WTC11 (cell line): ENCODE data around the gene FPR2. TPM values are rescaled to one million over a fixed set of nuclear protein-coding genes. Genes with fewer than 3 reads are reported as not detected.

Source experiments
- ATAC-seq: fragments of 200-7000 bp; cut with Tn5 transposase; 2 replicates; pipeline ENCODE4 v1.10.0; 2021; ENCODE audit warnings: mild to moderate bottlenecking, moderate library complexity
- CTCF ChIA-PET: fragments of 300-600 bp; sonication (Branson Sonifier 250); formaldehyde crosslinking; loops from one replicate; lab custom pipeline; 2021; ENCODE audit warnings: antibody characterized with exemption; lab: Charles Lee
- POLR2A ChIA-PET: fragments of 350-600 bp; sonication (Branson Sonifier 250); formaldehyde crosslinking; loops from one replicate; lab custom pipeline; 2021; ENCODE audit warnings: antibody characterized with exemption; lab: Charles Lee
- DNase-seq: peaks from one replicate; pipeline ENCODE4 v3.0.0; 2021; ENCODE audit warnings: low spot score
- H3K27ac Mint-ChIP-seq: 2 replicates; pipeline ENCODE4 v1.8.0; 2021; ENCODE audit warnings: mixed read lengths
- H3K27me3 Mint-ChIP-seq: 2 replicates; pipeline ENCODE4 v1.8.0; 2021; ENCODE audit warnings: low read depth, mild to moderate bottlenecking, moderate library complexity, mixed read lengths
- H3K36me3 Mint-ChIP-seq: 2 replicates; pipeline ENCODE4 v1.8.0; 2021; ENCODE audit warnings: mixed read lengths
- H3K4me1 Mint-ChIP-seq: 2 replicates; pipeline ENCODE4 v1.8.0; 2022; ENCODE audit warnings: mixed read lengths
- H3K4me3 Mint-ChIP-seq: 2 replicates; pipeline ENCODE4 v1.8.0; 2021; ENCODE audit warnings: mild to moderate bottlenecking, moderate library complexity, mixed read lengths
- H3K9me3 Mint-ChIP-seq: 2 replicates; pipeline ENCODE4 v1.8.0; 2021; ENCODE audit warnings: mixed read lengths
- ATF1 ChIP-seq: sonication (generic); formaldehyde crosslinking; IDR thresholded peaks from 2 replicates; pipeline ENCODE4 v1.8.1; 2023; ENCODE audit warnings: mild to moderate bottlenecking, moderate library complexity, missing genetic modification reagents
- E2F1 ChIP-seq: sonication (generic); formaldehyde crosslinking; IDR thresholded peaks from 2 replicates; pipeline ENCODE4 v1.8.0; 2022; ENCODE audit warnings: mild to moderate bottlenecking, missing genetic modification reagents
- FOXK1 ChIP-seq: sonication (generic); formaldehyde crosslinking; IDR thresholded peaks from 2 replicates; pipeline ENCODE4 v1.8.0; 2022; ENCODE audit warnings: mild to moderate bottlenecking, moderate library complexity, missing genetic modification reagents
- GTF2I ChIP-seq: fragments of 250-450 bp; sonication (Bioruptor Pico); conservative IDR thresholded peaks from 2 replicates; pipeline ENCODE4 v1.4.0; 2021; ENCODE audit warnings: mild to moderate bottlenecking
- IRF1 ChIP-seq: sonication (generic); formaldehyde crosslinking; IDR thresholded peaks from 2 replicates; pipeline ENCODE4 v1.8.0; 2023; ENCODE audit warnings: missing genetic modification reagents
- KAT7 ChIP-seq: sonication (generic); formaldehyde crosslinking; IDR thresholded peaks from 2 replicates; pipeline ENCODE4 v1.8.1; 2023; ENCODE audit warnings: missing genetic modification reagents, mild to moderate bottlenecking, borderline replicate concordance
- NR1H2 ChIP-seq: sonication (generic); formaldehyde crosslinking; IDR thresholded peaks from 2 replicates; pipeline ENCODE4 v1.9.0; 2021; ENCODE audit warnings: mild to moderate bottlenecking, moderate library complexity, missing genetic modification reagents
- NR3C1 ChIP-seq: sonication (generic); formaldehyde crosslinking; conservative IDR thresholded peaks from 2 replicates; pipeline ENCODE4 v1.8.1; 2023; ENCODE audit warnings: low read depth, mild to moderate bottlenecking, missing genetic modification reagents
- RELA ChIP-seq: sonication (generic); formaldehyde crosslinking; IDR thresholded peaks from 2 replicates; pipeline ENCODE4 v1.8.1; 2022; ENCODE audit warnings: missing genetic modification reagents, mild to moderate bottlenecking, borderline replicate concordance
- RORB ChIP-seq: fragments of 250-450 bp; sonication (Bioruptor Pico); IDR thresholded peaks from 2 replicates; pipeline ENCODE4 v1.9.0; 2021; ENCODE audit warnings: mild to moderate bottlenecking
- STAT6 ChIP-seq: sonication (generic); formaldehyde crosslinking; conservative IDR thresholded peaks from 2 replicates; pipeline ENCODE4 v1.8.1; 2023; ENCODE audit warnings: mild to moderate bottlenecking, low read depth, missing genetic modification reagents, moderate library complexity
- TCF7 ChIP-seq: sonication (generic); formaldehyde crosslinking; IDR thresholded peaks from 2 replicates; pipeline ENCODE4 v1.8.0; 2022; ENCODE audit warnings: mild to moderate bottlenecking, low read depth, missing genetic modification reagents, moderate library complexity
- TEAD1 ChIP-seq: sonication (generic); formaldehyde crosslinking; IDR thresholded peaks from 2 replicates; pipeline ENCODE4 v1.8.0; 2022; ENCODE audit warnings: mild to moderate bottlenecking, missing genetic modification reagents
- TEAD4 ChIP-seq: sonication (generic); formaldehyde crosslinking; IDR thresholded peaks from 2 replicates; pipeline ENCODE4 v1.8.0; 2022; ENCODE audit warnings: mild to moderate bottlenecking, missing genetic modification reagents
- TP53 ChIP-seq: sonication (generic); formaldehyde crosslinking; IDR thresholded peaks from 2 replicates; pipeline ENCODE4 v1.8.1; 2023; ENCODE audit warnings: mild to moderate bottlenecking, missing genetic modification reagents
- USF2 ChIP-seq: sonication (generic); formaldehyde crosslinking; IDR thresholded peaks from 2 replicates; pipeline ENCODE4 v1.8.1; 2023; ENCODE audit warnings: mild to moderate bottlenecking, missing genetic modification reagents, moderate library complexity
- ZBTB21 ChIP-seq: sonication (generic); formaldehyde crosslinking; IDR thresholded peaks from 2 replicates; pipeline ENCODE4 v1.8.1; 2023; ENCODE audit warnings: mild to moderate bottlenecking, missing genetic modification reagents, borderline replicate concordance
- ZBTB43 ChIP-seq: sonication (generic); formaldehyde crosslinking; IDR thresholded peaks from 2 replicates; pipeline ENCODE4 v1.8.1; 2023; ENCODE audit warnings: mild to moderate bottlenecking, missing genetic modification reagents
- ZNF121 ChIP-seq: sonication (generic); formaldehyde crosslinking; IDR thresholded peaks from 2 replicates; pipeline ENCODE4 v1.8.0; 2023; ENCODE audit warnings: missing genetic modification reagents
- ZNF317 ChIP-seq: sonication (generic); formaldehyde crosslinking; IDR thresholded peaks from 2 replicates; pipeline ENCODE4 v1.8.1; 2023; ENCODE audit warnings: low read depth, mild to moderate bottlenecking, moderate library complexity, missing genetic modification reagents, borderline replicate concordance
- ZNF512 ChIP-seq: sonication (generic); formaldehyde crosslinking; IDR thresholded peaks from 2 replicates; pipeline ENCODE4 v1.8.1; 2022; ENCODE audit warnings: missing genetic modification reagents, borderline replicate concordance
- ZNF671 ChIP-seq: fragments of 250-450 bp; sonication (Bioruptor Pico); IDR thresholded peaks from 2 replicates; pipeline ENCODE4 v1.8.0; 2021; ENCODE audit warnings: mild to moderate bottlenecking
- ZSCAN18 ChIP-seq: fragments of 250-450 bp; sonication (Bioruptor Pico); IDR thresholded peaks from 2 replicates; pipeline ENCODE4 v2.1.2; 2022; ENCODE audit warnings: mild to moderate bottlenecking, moderate library complexity
- total RNA-seq: library from RNA; stranded (reverse); gene quantifications from 3 replicates; pipeline ENCODE4 v1.2.3, GENCODE V29; 2021

FPR2 gene
- total RNA-seq, 1 experiment from 2014 or later: 0.31 TPM

- TF ChIP-seq E2F1 (CRISPR knock-in tag) (no peak), GTF2I (peak; percentile 83; the same call in 1 of the 2 replicates), TCF7 (no peak), KAT7 (CRISPR knock-in tag) (0 out of 2 replicates have a peak, but pooled peaks have one; percentile 77), NR1H2 (CRISPR knock-in tag) (no peak), STAT6 (no peak), TEAD4 (CRISPR knock-in tag) (no peak), RELA (CRISPR knock-in tag) (peak; percentile 89; the same call in 1 of the 2 replicates), USF2 (CRISPR knock-in tag) (no peak), ZNF121 (CRISPR knock-in tag) (peak; percentile 66; the same call in 1 of the 2 replicates), NR3C1 (CRISPR knock-in tag) (peak; percentile 73; the same call in 1 of the 2 replicates), ZNF512 (CRISPR knock-in tag) (0 out of 2 replicates have a peak, but pooled peaks have one; percentile 79), ZNF317 (CRISPR knock-in tag) (0 out of 2 replicates have a peak, but pooled peaks have one; percentile 49), FOXK1 (0 out of 2 replicates have a peak, but pooled peaks have one; percentile 49), ATF1 (CRISPR knock-in tag) (no peak)
Observed at GRCh38 chr19:51719251-51719988, 41.6 kb upstream of the FPR2 start (continued).

GRCh38 chr19:51721905-51722304 lies 39.1 kb upstream of the FPR2 start:
- CTCF ChIA-PET: interaction anchor here (1.0 kb wide), 1 partner anchor 10 kb away, joined by 3 read pairs; no protein-coding TSS in a partner anchor
- TF ChIP-seq TP53 (CRISPR knock-in tag) (no peak), ZBTB21 (no peak), ZNF512 (CRISPR knock-in tag) (no peak), RORB (CRISPR knock-in tag) (no peak), ZBTB43 (CRISPR knock-in tag) (no peak), ZNF671 (CRISPR knock-in tag) (no peak), TCF7 (no peak), TEAD1 (no peak), RELA (CRISPR knock-in tag) (no peak), ZSCAN18 (no peak), NR1H2 (CRISPR knock-in tag) (no peak), IRF1 (CRISPR knock-in tag) (no peak)

More at GRCh38 chr19:51721905-51722304, 39.1 kb upstream of the FPR2 start:
- no peak overlapping the region for H3K4me3 Mint-ChIP-seq
- ATAC-seq (no peak), DNase-seq (no peak)
- H3K9me3 Mint-ChIP-seq: no peaks in the 10 kb centered on the region
- no peak overlapping the region for H3K27ac Mint-ChIP-seq
- H3K27me3 Mint-ChIP-seq: peaks cover 56% of the 10 kb centered on the region
- POLR2A ChIA-PET: no interaction called here
- peaks cover 21% of the 10 kb centered on the region for H3K4me1 Mint-ChIP-seq
- H3K36me3 Mint-ChIP-seq: no peaks in the 10 kb centered on the region
